K562 (cell line): ENCODE measurements around the gene TM4SF4.
A peak's percentile ranks its signal among the peaks of the same experiment; 100 is the strongest.

Experiments
- CHD4 ChIP-seq: fragments of 200-600 bp; sonication (generic); IDR thresholded peaks from 3 replicates; pipeline ENCODE4 v1.6.1; 2012; ENCODE audit warnings: low read depth, mild to moderate bottlenecking, mixed read lengths, low read length, inconsistent platforms; ENCODE audit not compliant: insufficient read depth, insufficient replicate concordance, poor library complexity, severe bottlenecking
- EGR1 ChIP-seq: fragments of 450-650 bp; conservative IDR thresholded peaks from 2 replicates; pipeline ENCODE4 v1.6.1; 2017; ENCODE audit warnings: mild to moderate bottlenecking
- FOS ChIP-seq: IDR thresholded peaks from 3 replicates; pipeline ENCODE4 v1.6.1; 2011; ENCODE audit not compliant: insufficient read length; ENCODE audit errors: extremely low read depth
- MEF2D ChIP-seq: conservative IDR thresholded peaks from 2 replicates; pipeline ENCODE4 v1.6.1; 2016; ENCODE audit warnings: low read depth, missing genetic modification characterization, missing compliant biosample characterization
- SMC3 ChIP-seq: conservative IDR thresholded peaks from 2 replicates; pipeline ENCODE4 v1.6.1; 2011; ENCODE audit warnings: low read depth, low read length, improper control_type of control experiment; ENCODE audit not compliant: insufficient read depth
- ZNF316 ChIP-seq: fragments of 450-650 bp; IDR thresholded peaks from 2 replicates; pipeline ENCODE4 v1.6.1; 2016
- TF ChIP-seq, protein P1 (sequence below), 2 experiments: fragments of 450-650 bp in 1 of 2; IDR thresholded peaks; 2 replicates each; pipeline ENCODE4 v1.6.1; 2011 to 2017; ENCODE audit warnings: low read depth in 2 of 2, antibody characterized with exemption in 1 of 2, borderline replicate concordance in 1 of 2, low read length in 1 of 2, mild to moderate bottlenecking in 1 of 2, mixed read lengths in 1 of 2; ENCODE audit not compliant: control insufficient read depth in 1 of 2

DNA sequence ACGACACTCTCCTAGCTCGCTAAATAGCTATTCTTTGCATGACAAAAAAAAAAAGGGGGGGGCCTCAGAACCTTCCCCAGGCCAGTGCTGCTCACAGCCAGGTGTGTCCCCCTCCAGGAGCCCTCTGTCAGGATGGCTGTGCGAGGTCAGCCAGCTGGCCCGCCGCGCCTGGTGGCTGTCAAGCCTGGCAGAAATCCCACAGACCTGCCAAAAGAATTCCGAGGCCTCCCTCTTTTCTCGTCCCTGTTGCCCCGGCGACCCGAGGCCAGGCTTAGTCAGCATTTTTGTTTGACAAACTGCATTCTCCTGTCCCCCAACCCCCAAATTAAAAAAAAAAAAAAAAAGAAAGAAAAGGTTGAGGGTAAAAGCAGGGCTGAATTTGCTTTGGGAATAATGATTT lies 61.9 kb downstream of the TM4SF4 start:
- no peak for TF ChIP-seq SMC3
- TF ChIP-seq CHD4: no peak
- no peak for TF ChIP-seq EGR1
- TF ChIP-seq ZNF316: peak; percentile 88
- no peak for TF ChIP-seq FOS
- TF ChIP-seq, protein P1, sequence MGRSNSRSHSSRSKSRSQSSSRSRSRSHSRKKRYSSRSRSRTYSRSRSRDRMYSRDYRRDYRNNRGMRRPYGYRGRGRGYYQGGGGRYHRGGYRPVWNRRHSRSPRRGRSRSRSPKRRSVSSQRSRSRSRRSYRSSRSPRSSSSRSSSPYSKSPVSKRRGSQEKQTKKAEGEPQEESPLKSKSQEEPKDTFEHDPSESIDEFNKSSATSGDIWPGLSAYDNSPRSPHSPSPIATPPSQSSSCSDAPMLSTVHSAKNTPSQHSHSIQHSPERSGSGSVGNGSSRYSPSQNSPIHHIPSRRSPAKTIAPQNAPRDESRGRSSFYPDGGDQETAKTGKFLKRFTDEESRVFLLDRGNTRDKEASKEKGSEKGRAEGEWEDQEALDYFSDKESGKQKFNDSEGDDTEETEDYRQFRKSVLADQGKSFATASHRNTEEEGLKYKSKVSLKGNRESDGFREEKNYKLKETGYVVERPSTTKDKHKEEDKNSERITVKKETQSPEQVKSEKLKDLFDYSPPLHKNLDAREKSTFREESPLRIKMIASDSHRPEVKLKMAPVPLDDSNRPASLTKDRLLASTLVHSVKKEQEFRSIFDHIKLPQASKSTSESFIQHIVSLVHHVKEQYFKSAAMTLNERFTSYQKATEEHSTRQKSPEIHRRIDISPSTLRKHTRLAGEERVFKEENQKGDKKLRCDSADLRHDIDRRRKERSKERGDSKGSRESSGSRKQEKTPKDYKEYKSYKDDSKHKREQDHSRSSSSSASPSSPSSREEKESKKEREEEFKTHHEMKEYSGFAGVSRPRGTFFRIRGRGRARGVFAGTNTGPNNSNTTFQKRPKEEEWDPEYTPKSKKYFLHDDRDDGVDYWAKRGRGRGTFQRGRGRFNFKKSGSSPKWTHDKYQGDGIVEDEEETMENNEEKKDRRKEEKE (IDR thresholded peaks at IDR 0.05; ENCODE audit: borderline replicate concordance in 1 of 2, control insufficient read depth in 1 of 2, low read depth in 2 of 2, low read length in 1 of 2): no peak
- TF ChIP-seq MEF2D (tag): no peak
